ENCODE measurements around the gene TUFT1. TPM values are rescaled to one million over a fixed set of nuclear protein-coding genes. Genes with fewer than 3 reads are reported as not detected.

The TUFT1 gene
- total and polyA plus RNA-seq, 10 of the 15 experiments (the other 5 are each of a cell fraction or from before 2014, with no cell fraction given), result 0.08 to 4.3 (median 3.2) TPM

- peaks cover 12% of the 10 kb centered on the region for H3K4me1 ChIP-seq (ENCODE audit: control insufficient read depth, insufficient read depth, low read length)
- TF ChIP-seq SUPT20H (IDR thresholded peaks at IDR 0.05; ENCODE audit: borderline replicate concordance, control insufficient read depth, low read depth, low read length) (no peak), MAX (IDR thresholded peaks at IDR 0.05; ENCODE audit: low read depth, low read length) (no peak)
- H2AFZ ChIP-seq (ENCODE audit: control insufficient read depth, low read depth, low read length), result no peak overlapping the region
- no peaks in the 10 kb centered on the region for H3K36me3 ChIP-seq (ENCODE audit: control insufficient read depth in 2 of 2, insufficient read depth in 2 of 2, low read length in 1 of 2)
- ChIA-PET RAD21 (ENCODE audit: unreplicated experiment) (interaction anchor here (2.6 kb wide), 1 partner anchor 18 kb away, joined by 10 read pairs; no protein-coding TSS in a partner anchor), SMC1A (ENCODE audit: uncharacterized antibody, unreplicated experiment) (interaction anchor here (0.7 to 1.2 kb wide), 3 partner anchors 18 to 59 kb away, joined by 3 to 5 read pairs (median 3); no protein-coding TSS in a partner anchor), CTCF (interaction anchor here (1.5 kb wide), 1 partner anchor 18 kb away, joined by 4 read pairs; the partner anchor contains the start of gene CGN), POLR2A (interaction anchor here (2.7 kb wide), 1 partner anchor 29 kb away, joined by 10 read pairs; no protein-coding TSS in a partner anchor)
- in situ Hi-C loops (cut with MboI), result no loop called here
- 63% methylated on average over 3 of the region's 3 CpGs for WGBS (ENCODE audit: insufficient coverage, insufficient replicate concordance, low lambda C conversion rate, missing lambda C conversion rate)
- no TSS peak for BruUV-seq (replicated peaks)
- intact Hi-C loops (cut with micrococcal nuclease; ENCODE audit: unreplicated experiment), result no loop called here
- H3K79me2 ChIP-seq (ENCODE audit: control insufficient read depth, insufficient read depth, low read length), result no peaks in the 10 kb centered on the region
- DNase-seq (ENCODE audit: low read depth, low spot score) (no peak), FAIRE-seq (no peak), ATAC-seq (no peak)
- H4K20me1 ChIP-seq (ENCODE audit: control insufficient read depth, insufficient read depth), result no peaks in the 10 kb centered on the region
- no peak overlapping the region for H3K27ac ChIP-seq (ENCODE audit: control insufficient read depth, insufficient read depth)
- H3K9me3 ChIP-seq (replicated peaks; ENCODE audit: control insufficient read depth, insufficient read depth, low read length), result no peaks in the 10 kb centered on the region
- H3K9ac ChIP-seq (ENCODE audit: control insufficient read depth, insufficient read depth, low read length), result no peak overlapping the region
- no peaks in the 10 kb centered on the region for H3K27me3 ChIP-seq (replicated peaks in 1 of 2; ENCODE audit: control insufficient read depth in 2 of 2, insufficient read depth in 2 of 2, low read length in 1 of 2)
- H3K4me3 ChIP-seq, result no peak overlapping the region
- no peak overlapping the region for H3K4me2 ChIP-seq (ENCODE audit: control insufficient read depth, insufficient read depth)
Measured at GRCh38 chr1:151493042-151493441, 47.1 kb upstream of the TUFT1 start.

GRCh38 chr1:151494741-151495281, 45.3 kb upstream of the TUFT1 start:
- ATAC-seq, result peak; percentile 80
- TF ChIP-seq ZNF384 (IDR thresholded peaks at IDR 0.05; ENCODE audit: borderline replicate concordance, low read depth, low read length) (peak; percentile 95), IRF4 (IDR thresholded peaks at IDR 0.05; ENCODE audit: low read depth, low read length) (peak; percentile 39; the same call in 1 of the 2 replicates), POU2F2 (IDR thresholded peaks at IDR 0.05; ENCODE audit: borderline replicate concordance, low read depth, low read length) (0 out of 3 replicates have a peak, but pooled peaks have one; percentile 22), ZNF24 (IDR thresholded peaks at IDR 0.05) (no peak), DPF2 (IDR thresholded peaks at IDR 0.05) (peak; percentile 46; the same call in 1 of the 2 replicates), PKNOX1 (IDR thresholded peaks at IDR 0.05) (peak; percentile 86), ATF7 (IDR thresholded peaks at IDR 0.05; ENCODE audit: low read depth) (peak; percentile 63; the same call in 1 of the 2 replicates), MTA2 (IDR thresholded peaks at IDR 0.05; ENCODE audit: low read depth) (peak; percentile 87), EP300 (IDR thresholded peaks at IDR 0.05; ENCODE audit: borderline replicate concordance in 1 of 2, control insufficient read depth in 1 of 2, low read depth in 2 of 2, low read length in 2 of 2) (peak; percentile 27 to 56; a peak in 2 of 4 replicates)

More at GRCh38 chr1:151494741-151495281, 45.3 kb upstream of the TUFT1 start:
- 9% methylated on average over 1 of the region's 1 CpG for WGBS (ENCODE audit: insufficient coverage, insufficient replicate concordance, low lambda C conversion rate, missing lambda C conversion rate)
- Histone ChIP-seq H3K4me3 (no peak overlapping the region), H3K9ac (ENCODE audit: control insufficient read depth, insufficient read depth, low read length) (no peak overlapping the region), H3K4me1 (ENCODE audit: control insufficient read depth, insufficient read depth, low read length) (peaks cover 4% of the 10 kb centered on the region), H3K9me3 (replicated peaks; ENCODE audit: control insufficient read depth, insufficient read depth, low read length) (no peaks in the 10 kb centered on the region), H4K20me1 (ENCODE audit: control insufficient read depth, insufficient read depth) (no peaks in the 10 kb centered on the region), H3K27me3 (replicated peaks in 1 of 2; ENCODE audit: control insufficient read depth in 2 of 2, insufficient read depth in 2 of 2, low read length in 1 of 2) (no peaks in the 10 kb centered on the region), H3K4me2 (ENCODE audit: control insufficient read depth, insufficient read depth) (no peak overlapping the region), H3K36me3 (ENCODE audit: control insufficient read depth in 2 of 2, insufficient read depth in 2 of 2, low read length in 1 of 2) (no peaks in the 10 kb centered on the region), H2AFZ (ENCODE audit: control insufficient read depth, low read depth, low read length) (no peak overlapping the region), H3K27ac (ENCODE audit: control insufficient read depth, insufficient read depth) (no peak overlapping the region), H3K79me2 (ENCODE audit: control insufficient read depth, insufficient read depth, low read length) (no peaks in the 10 kb centered on the region)
- ChIA-PET RAD21 (ENCODE audit: unreplicated experiment) (interaction anchor here (0.6 to 2.6 kb wide), 6 partner anchors 20 to 345 kb away, joined by 3 to 10 read pairs (median 4); partner anchors contain the start of gene C2CD4D), SMC1A (ENCODE audit: uncharacterized antibody, unreplicated experiment) (interaction anchor here (0.7 to 1.6 kb wide), 5 partner anchors 9 to 97 kb away, joined by 3 to 5 read pairs (median 4); no protein-coding TSS in a partner anchor), POLR2A (interaction anchor here (0.6 to 2.7 kb wide), 5 partner anchors 23 to 212 kb away, joined by 3 to 10 read pairs (median 4); no protein-coding TSS in a partner anchor), CTCF (interaction anchor here (0.5 to 0.9 kb wide), 4 partner anchors 10 to 154 kb away, joined by 3 to 6 read pairs (median 4); no protein-coding TSS in a partner anchor)
- FAIRE-seq (no peak), DNase-seq (ENCODE audit: low read depth, low spot score) (no peak)
- BruUV-seq (replicated peaks), result no TSS peak
- intact Hi-C loops (cut with micrococcal nuclease; ENCODE audit: unreplicated experiment) (no loop called here), in situ Hi-C loops (cut with MboI) (no loop called here)

All from GM12878 (cell line).